Stimulated activated naive CD8-positive, alpha-beta T cell treated with anti-CD3 and anti-CD28 coated beads, Interleukin-15, Interleukin-2, amounts not matched to agents 100 ng/mL and 50 ng/mL, for 24 hours (primary cell): ENCODE results near the gene PPP1R12C.
"Not testable (repeated sequence)": the region's sequence is repeated elsewhere in the genome, so short reads cannot be mapped to it uniquely, and the experiment has no call there.

Experiments used
- H3K27ac Mint-ChIP-seq: one replicate; pipeline ENCODE4 v1.8.0; 2021; ENCODE audit warnings: mild to moderate bottlenecking, mixed read lengths
- H3K27me3 Mint-ChIP-seq: one replicate; pipeline ENCODE4 v1.8.0; 2021; ENCODE audit warnings: mixed read lengths
- H3K36me3 Mint-ChIP-seq: one replicate; pipeline ENCODE4 v1.8.0; 2021; ENCODE audit warnings: low read depth, mixed read lengths
- H3K4me1 Mint-ChIP-seq: one replicate; pipeline ENCODE4 v1.8.0; 2021; ENCODE audit warnings: low read depth, mixed read lengths
- H3K4me3 Mint-ChIP-seq: one replicate; pipeline ENCODE4 v1.8.0; 2021; ENCODE audit warnings: mild to moderate bottlenecking, mixed read lengths
- H3K9me3 Mint-ChIP-seq: one replicate; pipeline ENCODE4 v1.8.0; 2021; ENCODE audit warnings: mixed read lengths

The PPP1R12C gene

GRCh38 chr19:55116859-55117662 is at the start of gene PPP1R12C:
Gene PPP1R12C, minus strand, starts transcription at chr19:55117637. Its CDS starts 94 bp downstream, at chr19:55117543.
- peak within 1 kb of the TSS; percentile 95 for H3K27ac Mint-ChIP-seq
- no peaks in the 10 kb centered on the region for H3K27me3 Mint-ChIP-seq
- H3K4me1 Mint-ChIP-seq = peaks cover 27% of the 10 kb centered on the region
- H3K9me3 Mint-ChIP-seq = no peaks in the 10 kb centered on the region
- peaks cover 5% of the 10 kb centered on the region for H3K36me3 Mint-ChIP-seq
- H3K4me3 Mint-ChIP-seq = peak within 1 kb of the TSS; percentile 96

- peak within 1 kb of the TSS; percentile 22 for H3K4me3 Mint-ChIP-seq
- H3K4me1 Mint-ChIP-seq = peaks cover 11% of the 10 kb centered on the region
- H3K27me3 Mint-ChIP-seq = peaks cover 60% of the 10 kb centered on the region
- peaks cover 4% of the 10 kb centered on the region for H3K9me3 Mint-ChIP-seq
- H3K27ac Mint-ChIP-seq = no peak within 1 kb of the TSS
- peaks cover 7% of the 10 kb centered on the region for H3K36me3 Mint-ChIP-seq
These were observed 49.3 kb upstream of the PPP1R12C start, which contains the start of gene DNAAF3 for GRCh38 chr19:55166530-55167268. Gene DNAAF3, minus strand, starts transcription at chr19:55166613. Its CDS starts 200 bp downstream, at chr19:55166413.

GRCh38 chr19:55165952-55166529 is 48.6 kb upstream of the PPP1R12C start:
- H3K27me3 Mint-ChIP-seq = peaks cover 55% of the 10 kb centered on the region
- H3K9me3 Mint-ChIP-seq = peaks cover 4% of the 10 kb centered on the region
- H3K4me1 Mint-ChIP-seq = peaks cover 11% of the 10 kb centered on the region
- no peak overlapping the region for H3K27ac Mint-ChIP-seq
- peak overlapping the region; percentile 22 for H3K4me3 Mint-ChIP-seq
- peaks cover 7% of the 10 kb centered on the region for H3K36me3 Mint-ChIP-seq

- Mint-ChIP-seq H3K9me3 (no peaks in the 10 kb centered on the region), H3K27ac (no peak overlapping the region), H3K4me1 (peaks cover 9% of the 10 kb centered on the region), H3K27me3 (peaks cover 56% of the 10 kb centered on the region), H3K36me3 (peaks cover 3% of the 10 kb centered on the region), H3K4me3 (no peak overlapping the region)
These were observed 44.3 kb upstream of the PPP1R12C start for GRCh38 chr19:55161571-55162322.

GRCh38 chr19:55160986-55161365 is 43.5 kb upstream of the PPP1R12C start:
- peaks cover 55% of the 10 kb centered on the region for H3K27me3 Mint-ChIP-seq
- no peak overlapping the region for H3K27ac Mint-ChIP-seq
- H3K36me3 Mint-ChIP-seq = no peaks in the 10 kb centered on the region
- peaks cover 7% of the 10 kb centered on the region for H3K4me1 Mint-ChIP-seq
- H3K9me3 Mint-ChIP-seq = no peaks in the 10 kb centered on the region
- no peak overlapping the region for H3K4me3 Mint-ChIP-seq

- Mint-ChIP-seq H3K36me3 (no peaks in the 10 kb centered on the region), H3K27me3 (peaks cover 51% of the 10 kb centered on the region), H3K4me1 (peaks cover 7% of the 10 kb centered on the region), H3K4me3 (no peak overlapping the region), H3K9me3 (no peaks in the 10 kb centered on the region), H3K27ac (no peak overlapping the region)
These were observed 42.9 kb upstream of the PPP1R12C start for GRCh38 chr19:55160128-55160985.

- H3K27me3 Mint-ChIP-seq = peaks cover 46% of the 10 kb centered on the region
- no peaks in the 10 kb centered on the region for H3K36me3 Mint-ChIP-seq
These were observed 41.7 kb upstream of the PPP1R12C start for GRCh38 chr19:55158848-55159749.

GRCh38 chr19:55158423-55158822 is 41.0 kb upstream of the PPP1R12C start:
- Mint-ChIP-seq H3K4me3 (no peak overlapping the region), H3K27ac (no peak overlapping the region), H3K27me3 (peaks cover 41% of the 10 kb centered on the region), H3K36me3 (no peaks in the 10 kb centered on the region), H3K4me1 (peaks cover 15% of the 10 kb centered on the region), H3K9me3 (peaks cover 4% of the 10 kb centered on the region)

More at GRCh38 chr19:55158848-55159749, 41.7 kb upstream of the PPP1R12C start:
- Mint-ChIP-seq H3K27ac (no peak overlapping the region), H3K4me3 (no peak overlapping the region), H3K4me1 (peaks cover 10% of the 10 kb centered on the region), H3K9me3 (no peaks in the 10 kb centered on the region)

- peaks cover 36% of the 10 kb centered on the region for H3K27me3 Mint-ChIP-seq
- peaks cover 5% of the 10 kb centered on the region for H3K9me3 Mint-ChIP-seq
- no peaks in the 10 kb centered on the region for H3K36me3 Mint-ChIP-seq
- peaks cover 20% of the 10 kb centered on the region for H3K4me1 Mint-ChIP-seq
- H3K27ac Mint-ChIP-seq = no peak within 1 kb of the TSS
- no peak within 1 kb of the TSS for H3K4me3 Mint-ChIP-seq
These were observed 39.8 kb upstream of the PPP1R12C start, which contains the start of gene TNNI3 for GRCh38 chr19:55157064-55157908. Gene TNNI3, minus strand, starts transcription at chr19:55157732. Its CDS starts 143 bp downstream, at chr19:55157589.

- H3K4me3 Mint-ChIP-seq = no peak overlapping the region
- H3K4me1 Mint-ChIP-seq = peaks cover 25% of the 10 kb centered on the region
- no peak overlapping the region for H3K27ac Mint-ChIP-seq
- peaks cover 6% of the 10 kb centered on the region for H3K36me3 Mint-ChIP-seq
- peaks cover 35% of the 10 kb centered on the region for H3K27me3 Mint-ChIP-seq
- peaks cover 14% of the 10 kb centered on the region for H3K9me3 Mint-ChIP-seq
These were observed 39.0 kb upstream of the PPP1R12C start for GRCh38 chr19:55156202-55157063.

- H3K27ac Mint-ChIP-seq, H3K4me3 Mint-ChIP-seq, H3K36me3 Mint-ChIP-seq: not testable (repeated sequence)
- H3K9me3 Mint-ChIP-seq = peaks cover 15% of the 10 kb centered on the region
- peaks cover 25% of the 10 kb centered on the region for H3K4me1 Mint-ChIP-seq
- peaks cover 35% of the 10 kb centered on the region for H3K27me3 Mint-ChIP-seq
These were observed 38.3 kb upstream of the PPP1R12C start for GRCh38 chr19:55155784-55156183.
